Spinal cord (tissue), 10 donors: ENCODE results near the gene FRRS1L. TPM values are rescaled to one million over a fixed set of nuclear protein-coding genes. Genes with fewer than 3 reads are reported as not detected.

Experiments used
- DNase-seq, 6 donors: peaks; one replicate each; pipeline versions ENCODE4 v3.0.0 to v3.0.0-alpha.2; 2013 to 2015; ENCODE audit warnings: low spot score in 6 of 6, low read depth in 4 of 6
- H3K27ac ChIP-seq: one replicate; pipeline ENCODE4 v1.5.1; 2013; ENCODE audit warnings: low read depth, low read length, control low read depth
- H3K27me3 ChIP-seq: one replicate; pipeline ENCODE4 v1.6.1; 2013; ENCODE audit warnings: low read length; ENCODE audit not compliant: control insufficient read depth, insufficient read depth
- H3K36me3 ChIP-seq: one replicate; pipeline ENCODE4 v1.6.1; 2013; ENCODE audit warnings: low read length; ENCODE audit not compliant: control insufficient read depth, insufficient read depth
- H3K4me1 ChIP-seq: one replicate; pipeline ENCODE4 v1.6.1; 2013; ENCODE audit warnings: low read length; ENCODE audit not compliant: control insufficient read depth, insufficient read depth
- H3K4me3 ChIP-seq: one replicate; pipeline ENCODE4 v1.5.1; 2013; ENCODE audit warnings: low read depth, low read length, control low read depth
- H3K9me3 ChIP-seq: one replicate; pipeline ENCODE4 v1.6.1; 2013; ENCODE audit warnings: low read length; ENCODE audit not compliant: control insufficient read depth, insufficient read depth
- WGBS: methylation state at CpG from one replicate; pipeline ENCODE4 v1.1.5; 2013; ENCODE audit warnings: missing lambda C conversion rate; ENCODE audit not compliant: insufficient coverage; 5-methylcytosine and 5-hydroxymethylcytosine counted together
- polyA plus RNA-seq, 2 donors: library from polyadenylated mRNA; unstranded; fragments of 120-200 nt; gene quantifications; one replicate each; pipeline ENCODE4 v1.2.1, GENCODE V29; 2013; ENCODE audit not compliant: insufficient read length in 2 of 2
- total RNA-seq, 2 donors: library from RNA; depleted of rRNA in 1 of 2; stranded (reverse); fragments of 120-200 nt in 1 of 2; fragments of >200 nt in 1 of 2; gene quantifications; one replicate each; pipeline versions ENCODE4 v1.2.3 to v1.2.4, GENCODE V29; 2013 to 2014
- donor health status: healthy.

The FRRS1L gene
- total and polyA plus RNA-seq, 4 donors = 19.7 to 86.7 (median 81.9) TPM

GRCh38 chr9:109122726-109123621 lies 44.1 kb downstream of the FRRS1L start:
- Histone ChIP-seq H3K27me3 (no peaks in the 10 kb centered on the region), H3K4me3 (no peak overlapping the region), H3K27ac (no peak overlapping the region), H3K9me3 (no peaks in the 10 kb centered on the region), H3K4me1 (peaks cover 8% of the 10 kb centered on the region), H3K36me3 (no peaks in the 10 kb centered on the region)
- WGBS = 94% methylated on average over 9 of the region's 12 CpGs
- DNase-seq = no peak

GRCh38 chr9:109121232-109121796 lies 45.7 kb downstream of the FRRS1L start:
- Histone ChIP-seq H3K9me3 (no peaks in the 10 kb centered on the region), H3K4me1 (peaks cover 15% of the 10 kb centered on the region), H3K4me3 (no peak overlapping the region), H3K27ac (no peak overlapping the region), H3K36me3 (peaks cover 3% of the 10 kb centered on the region), H3K27me3 (no peaks in the 10 kb centered on the region)
- WGBS = 79% methylated on average over 9 of the region's 11 CpGs
- DNase-seq = no peak

- Histone ChIP-seq H3K27ac (no peak overlapping the region), H3K4me1 (peaks cover 21% of the 10 kb centered on the region), H3K27me3 (no peaks in the 10 kb centered on the region), H3K4me3 (peak overlapping the region; percentile 79), H3K36me3 (peaks cover 3% of the 10 kb centered on the region), H3K9me3 (no peaks in the 10 kb centered on the region)
- 75% methylated on average over 5 of the region's 13 CpGs for WGBS
- no peak for DNase-seq
Observed at GRCh38 chr9:109120204-109120789, 46.8 kb downstream of the FRRS1L start.

- Histone ChIP-seq H3K27me3 (no peaks in the 10 kb centered on the region), H3K9me3 (no peaks in the 10 kb centered on the region), H3K27ac (peak within 1 kb of the TSS; percentile 68), H3K4me3 (peak within 1 kb of the TSS; percentile 79), H3K36me3 (peaks cover 3% of the 10 kb centered on the region), H3K4me1 (peaks cover 21% of the 10 kb centered on the region)
- DNase-seq = peak; percentile 94 to 100 (median 96)
- WGBS = 0% methylated on average over 86 of the region's 88 CpGs
Observed at GRCh38 chr9:109119439-109120203, 47.4 kb downstream of the FRRS1L start, which contains the start of gene TMEM245. Gene TMEM245 (minus strand): TSS chr9:109119947. CDS start chr9:109119913, 34 bp downstream.

- under 1% methylated on average over 29 of the region's 29 CpGs for WGBS
- no peaks in the 10 kb centered on the region for H3K9me3 ChIP-seq
- peak overlapping the region; percentile 79 for H3K4me3 ChIP-seq
- H3K27ac ChIP-seq = peak overlapping the region; percentile 68
- peaks cover 3% of the 10 kb centered on the region for H3K36me3 ChIP-seq
- peaks cover 22% of the 10 kb centered on the region for H3K4me1 ChIP-seq
- no peaks in the 10 kb centered on the region for H3K27me3 ChIP-seq
- peak in 1 of 6 donors; percentile 25 for DNase-seq
Observed at GRCh38 chr9:109118808-109119438, 48.1 kb downstream of the FRRS1L start.

- peak in 2 of 6 donors; percentile 7 to 28 for DNase-seq
- Histone ChIP-seq H3K27ac (peak overlapping the region; percentile 68), H3K4me3 (peak overlapping the region; percentile 79), H3K9me3 (no peaks in the 10 kb centered on the region), H3K36me3 (peaks cover 3% of the 10 kb centered on the region), H3K27me3 (no peaks in the 10 kb centered on the region), H3K4me1 (peaks cover 24% of the 10 kb centered on the region)
- WGBS = 61% methylated on average over 3 of the region's 14 CpGs
Observed at GRCh38 chr9:109117856-109118807, 48.9 kb downstream of the FRRS1L start.

- Histone ChIP-seq H3K4me1 (peaks cover 24% of the 10 kb centered on the region), H3K27ac (no peak overlapping the region), H3K4me3 (no peak overlapping the region), H3K36me3 (peaks cover 3% of the 10 kb centered on the region), H3K27me3 (no peaks in the 10 kb centered on the region), H3K9me3 (no peaks in the 10 kb centered on the region)
- peak in 2 of 6 donors; percentile 24 to 75 for DNase-seq
- no CpG with 5 or more reads among the region's 3 CpGs for WGBS
Observed at GRCh38 chr9:109115931-109116526, 51.0 kb downstream of the FRRS1L start.

- no peak overlapping the region for H3K27ac ChIP-seq
- no peaks in the 10 kb centered on the region for H3K9me3 ChIP-seq
- H3K36me3 ChIP-seq = peaks cover 3% of the 10 kb centered on the region
- H3K27me3 ChIP-seq = no peaks in the 10 kb centered on the region
- WGBS = 88% methylated on average over 3 of the region's 3 CpGs
- H3K4me3 ChIP-seq = no peak overlapping the region
- peaks cover 24% of the 10 kb centered on the region for H3K4me1 ChIP-seq
- DNase-seq = no peak
Observed at GRCh38 chr9:109114670-109115069, 52.4 kb downstream of the FRRS1L start.
